Keratinocyte (primary cell): ENCODE results near the gene CD1B. TPM values are rescaled to one million over a fixed set of nuclear protein-coding genes. Genes with fewer than 3 reads are reported as not detected.

Experiments used
- DNase-seq: peaks from one replicate; pipeline ENCODE4 v3.0.0-alpha.2; 2011; ENCODE audit warnings: low read depth, missing footprints, low spot score
- FAIRE-seq: peaks from 2 replicates; lab custom pipeline; 2011; peaks lifted over from hg19 to GRCh38; lab: Jason Lieb, UNC
- H2AFZ ChIP-seq: 2 replicates; pipeline ENCODE4 v1.6.0; 2012; ENCODE audit warnings: low read length, control low read depth, inconsistent platforms; ENCODE audit not compliant: control insufficient read depth
- H3K27ac ChIP-seq: 2 replicates; pipeline ENCODE4 v1.5.1; 2011; ENCODE audit warnings: low read length; ENCODE audit not compliant: control insufficient read depth, insufficient read depth
- H3K27me3 ChIP-seq: 3 replicates; pipeline ENCODE4 v1.6.0; 2011; ENCODE audit warnings: low read length; ENCODE audit not compliant: control insufficient read depth, insufficient read depth; ENCODE audit errors: extremely low read depth
- H3K36me3 ChIP-seq, 2 experiments: 2 replicates in 1 of 2; 3 replicates in 1 of 2; pipeline ENCODE4 v1.5.1; 2011; ENCODE audit warnings: low read length in 2 of 2, mild to moderate bottlenecking in 1 of 2; ENCODE audit not compliant: control insufficient read depth in 2 of 2, insufficient read depth in 2 of 2; ENCODE audit errors: extremely low read depth in 1 of 2
- H3K4me1 ChIP-seq: 3 replicates; pipeline ENCODE4 v1.5.1; 2011; ENCODE audit warnings: low read length; ENCODE audit not compliant: control insufficient read depth, insufficient read depth; ENCODE audit errors: extremely low read depth
- H3K4me2 ChIP-seq: 3 replicates; pipeline ENCODE4 v1.6.0; 2011; ENCODE audit warnings: low read depth, low read length; ENCODE audit not compliant: control insufficient read depth, insufficient read depth; ENCODE audit errors: extremely low read depth
- H3K4me3 ChIP-seq, 3 experiments: fragments of 200-600 bp in 1 of 3; sonication (generic) in 1 of 3; 2 replicates in 2 of 3; 3 replicates in 1 of 3; pipeline ENCODE4 v1.5.1; 2011 to 2016; ENCODE audit warnings: low read length in 3 of 3, mild to moderate bottlenecking in 3 of 3, control low read depth in 2 of 3, inconsistent platforms in 1 of 3, low read depth in 1 of 3, mixed read lengths in 1 of 3, mixed run types in 1 of 3, moderate library complexity in 1 of 3; ENCODE audit not compliant: control insufficient read depth in 2 of 3, insufficient read depth in 2 of 3; ENCODE audit errors: extremely low read depth in 1 of 3
- H3K79me2 ChIP-seq: 2 replicates; pipeline ENCODE4 v1.6.0; 2012; ENCODE audit warnings: low read length; ENCODE audit not compliant: control insufficient read depth, insufficient read depth
- H3K9ac ChIP-seq: 3 replicates; pipeline ENCODE4 v1.6.0; 2011; ENCODE audit warnings: low read length; ENCODE audit not compliant: control insufficient read depth, insufficient read depth; ENCODE audit errors: extremely low read depth
- H3K9me1 ChIP-seq: 3 replicates; pipeline ENCODE4 v1.6.0; 2011; ENCODE audit warnings: low read length; ENCODE audit not compliant: control insufficient read depth, insufficient read depth; ENCODE audit errors: extremely low read depth
- H3K9me3 ChIP-seq: 2 replicates; pipeline ENCODE4 v1.5.1; 2012; ENCODE audit warnings: low read depth, low read length; ENCODE audit not compliant: control insufficient read depth
- H4K20me1 ChIP-seq: 3 replicates; pipeline ENCODE4 v1.6.0; 2011; ENCODE audit warnings: low read length; ENCODE audit not compliant: control insufficient read depth, insufficient read depth; ENCODE audit errors: extremely low read depth
- CTCF ChIP-seq, 3 experiments: IDR thresholded peaks in 1 of 3; conservative IDR thresholded peaks in 1 of 3; optimal IDR thresholded peaks in 1 of 3; 2 replicates in 2 of 3; 3 replicates in 1 of 3; pipeline versions ENCODE3 to v1.5.1; 2011; ENCODE audit warnings: low read length in 3 of 3, mild to moderate bottlenecking in 3 of 3, moderate library complexity in 2 of 3, control low read depth in 1 of 3, inconsistent platforms in 1 of 3; ENCODE audit not compliant: insufficient read depth in 2 of 3; ENCODE audit errors: extremely low read depth in 1 of 3
- EZH2 ChIP-seq: IDR thresholded peaks from one replicate; pipeline ENCODE4 v1.6.1; 2012; ENCODE audit warnings: inconsistent platforms, mild to moderate bottlenecking, low read length, moderate library complexity
- dilution Hi-C: fragments of 300-500 bp; cut with MboI; formaldehyde crosslinking; loops from one replicate; pipeline ENCODE4 v1.7.0; 2020; ENCODE audit warnings: low sequenced_read_pairs; ENCODE audit not compliant: extremely low pct_ligation_motif_present
- polyA plus RNA-seq, 5 experiments: library from polyadenylated mRNA; depleted of rRNA in 3 of 5; stranded (reverse) in 3 of 5; stranded (forward) in 1 of 5; unstranded in 1 of 5; fragments of >200 nt; gene quantifications; 1 replicate in 1 of 5; 2 replicates in 3 of 5; 3 replicates in 1 of 5; pipeline versions ENCODE4 v1.2.1 to v1.2.3, GENCODE V29; 2011 to 2012; ENCODE audit warnings: missing spikeins in 2 of 5, low read depth in 1 of 5, low replicate concordance in 1 of 5

CD1B gene
- polyA plus RNA-seq, 1 donor (not counting 4 experiments of a cell fraction or from before 2014, with no cell fraction given) = not detected

GRCh38 chr1:158327481-158327880 is 3.9 kb downstream of the CD1B start:
- H3K27ac ChIP-seq = no peak overlapping the region
- H4K20me1 ChIP-seq = no peaks in the 10 kb centered on the region
- FAIRE-seq (no peak), DNase-seq (no peak)
- no peaks in the 10 kb centered on the region for H3K9me3 ChIP-seq
- H3K9me1 ChIP-seq = no peaks in the 10 kb centered on the region
- H3K27me3 ChIP-seq = no peaks in the 10 kb centered on the region
- dilution Hi-C loops = no loop called here
- no peaks in the 10 kb centered on the region for H3K36me3 ChIP-seq
- H3K4me1 ChIP-seq = no peaks in the 10 kb centered on the region
- no peak overlapping the region for H2AFZ ChIP-seq
- no peak overlapping the region for H3K9ac ChIP-seq
- no peak overlapping the region for H3K4me3 ChIP-seq
- H3K4me2 ChIP-seq = no peak overlapping the region
- TF ChIP-seq EZH2 (no peak), CTCF (optimal IDR thresholded peaks at IDR 0.05 in 1 of 3, IDR thresholded peaks at IDR 0.05 in 1 of 3, conservative IDR thresholded peaks at IDR 0.05 in 1 of 3; ENCODE audit: extremely low read depth in 1 of 3, insufficient read depth in 2 of 3, low read length in 3 of 3) (no peak)
- no peaks in the 10 kb centered on the region for H3K79me2 ChIP-seq

GRCh38 chr1:158324395-158324794 is 6.9 kb downstream of the CD1B start:
- Histone ChIP-seq H3K9me3 (no peaks in the 10 kb centered on the region), H3K9ac (no peak overlapping the region)

More at GRCh38 chr1:158324395-158324794, 6.9 kb downstream of the CD1B start:
- Histone ChIP-seq H4K20me1 (no peaks in the 10 kb centered on the region), H3K27me3 (no peaks in the 10 kb centered on the region), H3K4me3 (no peak overlapping the region), H3K79me2 (no peaks in the 10 kb centered on the region), H3K4me1 (no peaks in the 10 kb centered on the region), H3K27ac (no peak overlapping the region), H3K4me2 (no peak overlapping the region), H2AFZ (no peak overlapping the region), H3K9me1 (no peaks in the 10 kb centered on the region), H3K36me3 (no peaks in the 10 kb centered on the region)
- TF ChIP-seq CTCF (optimal IDR thresholded peaks at IDR 0.05 in 1 of 3, IDR thresholded peaks at IDR 0.05 in 1 of 3, conservative IDR thresholded peaks at IDR 0.05 in 1 of 3; ENCODE audit: extremely low read depth in 1 of 3, insufficient read depth in 2 of 3, low read length in 3 of 3) (no peak), EZH2 (no peak)
- no peak for FAIRE-seq
- dilution Hi-C loops = no loop called here
- DNase-seq = no peak
